OCI-LY3 (cell line): ENCODE measurements around the gene DCTN3.

Experiments used
- CTCF ChIP-seq: fragments of 200-600, 300-600 bp; sonication (generic); IDR thresholded peaks from 2 replicates; pipeline ENCODE4 v1.5.1; 2014; ENCODE audit warnings: antibody characterized with exemption, low read length, low read depth
- EZH2phosphoT487 ChIP-seq: fragments of 200-600 bp; shearing (Covaris generic); IDR thresholded peaks from 2 replicates; pipeline ENCODE4 v1.6.1; 2018; ENCODE audit warnings: antibody characterized with exemption, mixed run types, low read depth

- TF ChIP-seq CTCF (no peak), EZH2phosphoT487 (no peak)
Observed at GRCh38 chr9:34572628-34573027, 47.7 kb downstream of the DCTN3 start.
